IPS-18c (cell line): ENCODE data around the gene POU2F1.

ENCODE experiments used
- H3K4me3 ChIP-seq: 2 replicates; pipeline ENCODE4 v1.7.0; 2013; ENCODE audit warnings: low read depth, mild to moderate bottlenecking, low read length, moderate library complexity; ENCODE audit not compliant: insufficient read depth
- H3K9me3 ChIP-seq: one replicate; pipeline ENCODE4 v1.6.1; 2013; ENCODE audit warnings: mild to moderate bottlenecking, low read length, moderate library complexity; ENCODE audit not compliant: control insufficient read depth, insufficient read depth

The POU2F1 gene

DNA sequence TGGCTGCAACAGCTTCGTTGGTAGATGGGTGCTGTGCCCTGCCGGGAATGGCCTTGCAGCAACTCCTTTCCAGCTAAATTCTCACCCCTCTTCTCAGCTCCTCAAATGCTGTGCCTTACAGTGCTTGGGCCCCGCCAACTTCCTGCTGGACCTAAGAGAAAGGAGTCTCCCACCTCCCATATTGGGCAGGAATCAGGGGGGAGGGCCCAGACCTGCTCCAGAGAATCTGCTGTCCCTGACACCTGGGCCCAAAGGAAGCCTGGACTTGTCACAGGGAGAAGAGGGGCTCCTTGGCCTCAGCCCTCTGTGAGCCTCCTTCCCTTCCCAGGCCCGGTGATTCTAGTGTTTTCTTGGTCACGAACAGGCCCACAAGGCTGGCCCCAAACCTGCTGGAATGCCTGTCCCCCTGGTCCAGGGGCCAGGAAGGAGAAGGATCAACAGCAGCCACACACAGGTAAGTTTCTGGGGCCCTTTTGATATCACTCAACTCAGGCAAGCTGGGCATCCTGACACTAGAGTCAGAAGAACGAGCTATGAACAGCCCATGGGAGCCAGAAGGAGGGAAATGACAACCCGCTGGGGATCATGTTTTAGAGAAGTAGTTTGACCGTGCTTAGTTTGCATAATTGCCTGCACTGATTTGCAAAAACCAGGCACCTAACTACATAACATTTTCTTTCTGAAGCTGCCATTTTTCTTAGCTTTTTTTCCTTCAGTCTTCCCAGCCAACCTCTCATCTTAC is 211.4 kb downstream of the POU2F1 start:
- no peak overlapping the region; the same call in 1 of the 2 replicates for H3K4me3 ChIP-seq

DNA sequence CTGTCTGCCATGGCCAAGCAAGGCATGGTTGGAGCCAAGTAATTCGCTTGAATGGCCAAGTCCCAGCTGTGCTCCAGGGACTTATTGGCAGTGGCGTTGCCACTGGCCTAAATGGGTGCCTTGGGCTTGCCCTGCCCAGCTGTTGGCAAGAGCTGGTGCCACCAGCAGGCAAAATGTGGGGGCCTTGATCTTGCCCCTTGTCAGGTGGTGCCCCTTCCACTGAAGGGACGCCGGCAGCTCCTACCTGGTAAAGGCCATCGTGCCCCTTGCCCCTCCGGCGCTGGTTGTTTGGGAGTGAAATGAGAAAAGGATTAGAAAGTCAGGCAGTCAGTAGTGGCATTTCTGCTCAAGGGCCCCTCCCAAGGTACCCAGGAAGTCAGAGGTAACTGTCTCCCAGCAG is 212.1 kb downstream of the POU2F1 start:
- Histone ChIP-seq H3K9me3 (peaks cover 2% of the 10 kb centered on the region), H3K4me3 (no peak overlapping the region)

More for the DNA sequence above, 211.4 kb downstream of the POU2F1 start:
- H3K9me3 ChIP-seq, result peaks cover 2% of the 10 kb centered on the region

DNA sequence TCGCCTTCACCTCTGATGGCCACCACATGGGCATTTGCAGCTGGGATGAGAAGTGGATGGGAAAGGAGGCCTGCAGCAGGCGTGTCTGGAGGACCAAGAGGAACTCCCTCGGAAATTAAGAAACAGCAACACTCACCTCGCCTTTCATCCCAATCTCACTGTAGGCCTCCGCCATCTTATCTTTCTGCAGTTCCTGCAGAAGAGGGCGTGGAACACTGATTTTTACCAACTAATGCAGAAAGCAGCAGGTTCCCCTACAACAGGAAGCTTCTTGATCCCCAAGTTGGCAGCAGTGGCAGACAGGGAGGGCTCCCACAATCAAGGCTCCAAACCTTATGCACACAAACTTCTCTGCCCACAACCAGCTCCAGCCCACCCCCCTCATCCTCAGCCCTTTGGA is 213.2 kb downstream of the POU2F1 start:
- Histone ChIP-seq H3K9me3 (peaks cover 3% of the 10 kb centered on the region), H3K4me3 (no peak overlapping the region)

DNA sequence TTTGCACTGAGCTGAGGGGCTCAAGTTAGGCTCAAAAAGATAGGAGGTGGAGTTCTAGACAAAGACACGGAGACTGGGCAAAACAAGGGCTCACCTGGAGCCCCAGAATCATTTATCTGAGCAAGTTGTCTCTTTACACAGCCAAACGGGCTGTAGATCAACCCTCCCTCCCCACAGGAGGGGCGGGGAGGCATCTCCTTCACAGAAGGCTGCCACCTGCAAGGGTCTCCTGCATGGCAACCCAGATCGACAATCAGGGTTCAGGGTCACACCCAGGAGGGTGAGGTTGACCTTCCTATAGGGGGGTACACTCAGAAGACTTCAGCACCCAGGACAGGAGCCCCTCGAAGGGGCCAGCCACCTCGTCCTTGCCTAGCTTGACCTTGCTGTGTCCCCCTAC is 213.6 kb downstream of the POU2F1 start:
- Histone ChIP-seq H3K9me3 (peaks cover 5% of the 10 kb centered on the region), H3K4me3 (no peak overlapping the region)

DNA sequence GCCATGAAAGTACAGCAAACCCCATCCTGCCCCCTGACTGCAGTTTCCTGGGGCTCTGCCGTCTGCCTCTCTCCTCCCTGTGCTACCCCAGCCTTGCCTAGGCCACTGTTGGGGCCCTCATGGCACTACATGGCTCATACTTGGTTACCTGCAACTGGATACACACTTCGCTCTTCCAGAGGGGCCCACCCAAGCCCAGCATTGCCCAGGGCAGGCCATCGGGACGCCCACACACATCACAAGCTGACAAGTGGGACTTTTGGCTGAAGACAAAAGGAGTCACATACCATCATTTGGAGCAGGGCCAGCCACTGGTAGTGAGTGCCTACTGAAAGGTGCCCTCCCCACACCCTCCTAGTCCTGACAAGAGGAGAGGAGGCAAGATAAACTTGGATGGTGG is 214.8 kb downstream of the POU2F1 start:
- H3K4me3 ChIP-seq, result no peak overlapping the region
- peaks cover 5% of the 10 kb centered on the region for H3K9me3 ChIP-seq

DNA sequence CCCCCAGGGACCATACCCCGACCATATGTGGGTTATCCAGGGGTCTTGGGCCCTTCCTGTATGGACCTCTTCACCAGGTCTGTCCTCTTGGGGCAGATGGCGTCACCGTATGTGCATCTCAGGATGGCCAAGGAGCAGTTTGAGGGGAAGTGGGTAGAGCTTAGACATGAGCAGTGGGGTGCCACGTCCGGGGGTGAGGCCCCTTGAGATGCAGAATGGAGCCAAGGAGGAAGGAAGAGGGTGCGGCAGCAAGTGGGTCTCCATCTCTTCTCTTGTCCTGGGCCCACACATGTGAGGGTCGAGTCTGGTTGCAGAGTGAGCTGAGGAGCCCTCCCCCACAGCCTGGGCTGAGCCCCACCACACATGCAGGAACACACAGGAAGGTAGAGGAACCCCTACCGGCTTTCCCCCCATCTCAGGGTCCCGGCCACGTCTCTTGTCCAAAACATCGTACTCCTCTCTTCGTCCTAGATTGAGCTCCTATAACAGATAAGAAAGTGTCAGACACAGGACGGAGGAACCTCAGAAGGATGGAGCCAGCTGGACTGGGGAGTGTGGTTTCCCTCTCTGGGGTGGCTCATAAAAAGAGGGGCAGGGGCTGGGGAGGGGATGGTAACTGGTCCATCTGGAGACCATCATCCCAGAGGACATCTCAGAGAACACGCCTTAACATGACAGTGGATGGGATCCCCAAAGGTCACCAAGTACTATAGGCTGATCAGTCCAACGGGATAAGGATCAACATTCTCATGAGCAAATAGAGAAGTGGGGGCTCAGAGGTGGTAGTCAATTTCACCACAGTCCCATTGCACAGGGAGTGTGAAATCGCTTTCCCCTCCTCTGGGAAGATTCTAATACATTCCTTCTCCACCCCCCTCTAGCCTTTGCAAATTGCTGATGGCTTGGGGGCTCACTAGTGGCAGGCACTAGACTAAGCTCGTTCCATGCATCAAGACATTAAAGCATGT is 217.8 kb downstream of the POU2F1 start:
- peak overlapping the region; percentile 57; the same call in 1 of the 2 replicates for H3K4me3 ChIP-seq
- peaks cover 2% of the 10 kb centered on the region for H3K9me3 ChIP-seq

DNA sequence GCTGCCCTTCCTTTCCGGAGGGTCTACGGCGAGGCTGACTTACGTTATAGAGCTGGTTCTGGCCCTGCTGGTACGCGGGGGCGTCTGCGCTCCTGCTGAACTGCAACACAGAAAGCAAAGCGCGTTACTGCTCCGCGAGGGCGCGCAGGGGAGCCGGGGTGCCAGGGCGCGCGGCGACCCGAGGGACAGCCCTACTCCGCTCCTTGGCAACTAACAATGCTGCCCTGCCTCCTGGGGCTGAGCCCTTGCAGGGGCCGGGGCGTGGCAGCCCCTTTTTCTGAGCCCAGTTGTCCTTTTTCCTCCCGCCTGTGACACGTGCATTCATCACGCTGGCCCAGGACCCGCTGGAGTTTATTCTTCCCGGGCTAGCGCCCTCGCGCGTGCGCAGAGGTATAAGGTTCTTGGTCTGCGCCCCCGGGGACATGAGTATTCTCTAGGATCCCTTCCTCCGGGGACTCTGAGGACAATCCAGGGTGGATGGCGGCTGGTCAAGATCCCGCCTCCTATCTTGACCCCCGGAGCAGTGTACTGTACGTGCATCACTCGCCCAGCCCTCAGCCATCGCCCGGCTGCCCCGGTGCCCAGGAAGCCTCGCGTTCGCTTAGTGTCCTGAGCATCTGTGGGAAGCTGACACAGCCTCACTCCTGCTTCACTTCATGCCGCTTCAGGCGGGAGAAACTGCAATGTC is 218.8 kb downstream of the POU2F1 start:
- peaks cover 2% of the 10 kb centered on the region for H3K9me3 ChIP-seq
- peak overlapping the region; percentile 57 for H3K4me3 ChIP-seq

DNA sequence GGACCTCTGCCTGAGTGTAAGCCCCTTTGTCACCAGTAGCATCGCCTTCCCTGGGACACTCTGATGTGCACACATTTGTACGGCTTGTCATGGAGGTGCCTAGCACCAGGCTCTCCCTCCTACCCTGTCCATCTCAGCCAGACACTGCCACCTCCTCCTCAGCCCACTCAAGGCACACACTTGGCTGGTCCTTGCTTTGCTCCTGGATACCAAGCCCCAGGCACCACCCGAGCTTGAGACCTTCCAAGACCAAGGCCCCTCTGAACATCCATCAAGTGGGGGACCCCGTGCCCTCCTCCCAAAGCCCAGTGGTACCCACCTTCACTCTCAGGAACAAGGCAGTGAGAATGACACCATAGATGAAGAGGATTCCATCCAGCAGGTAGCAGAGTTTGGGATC is 219.7 kb downstream of the POU2F1 start:
- H3K9me3 ChIP-seq, result peaks cover 2% of the 10 kb centered on the region

DNA sequence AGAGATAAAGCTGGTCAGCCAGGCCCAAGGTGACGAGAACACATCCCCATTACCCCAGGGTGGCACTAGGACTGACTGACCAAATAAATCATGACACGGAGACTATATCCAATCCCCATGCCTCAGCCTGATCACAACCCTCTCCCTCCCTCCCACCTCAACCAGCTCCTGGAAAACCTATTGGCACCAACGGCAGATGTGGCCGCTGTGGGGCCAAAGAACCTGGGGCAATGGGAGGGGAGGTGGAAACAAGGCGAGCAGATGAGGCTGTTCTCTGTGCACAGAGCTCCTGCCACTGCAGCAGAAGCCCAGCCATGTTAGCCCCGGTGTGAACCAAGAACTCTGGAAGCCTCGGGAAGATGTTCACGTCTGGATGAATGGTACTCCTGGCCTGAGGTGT is 220.1 kb downstream of the POU2F1 start:
- H3K4me3 ChIP-seq, result no peak overlapping the region
- peaks cover 2% of the 10 kb centered on the region for H3K9me3 ChIP-seq

More for the DNA sequence above, 219.7 kb downstream of the POU2F1 start:
- H3K4me3 ChIP-seq, result no peak overlapping the region

DNA sequence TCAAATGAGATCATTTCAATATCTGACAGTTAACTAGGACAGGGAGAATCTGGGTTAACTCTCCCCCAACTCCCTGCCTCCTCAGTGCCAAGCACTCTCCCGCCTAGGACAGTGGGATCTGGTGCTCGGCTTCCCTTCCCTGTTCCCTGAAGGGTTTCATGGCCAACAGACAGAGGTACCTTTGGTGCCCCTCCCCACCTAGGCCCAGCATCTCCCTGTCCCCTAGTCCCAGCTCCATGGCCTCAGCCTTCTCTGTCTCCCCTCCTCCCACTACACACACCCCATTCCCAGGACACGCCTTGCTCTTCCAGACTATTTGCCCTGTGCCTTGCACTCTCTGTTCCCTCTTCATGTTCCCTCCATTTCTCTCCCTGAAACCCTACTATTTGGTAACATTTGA is 220.5 kb downstream of the POU2F1 start:
- H3K9me3 ChIP-seq, result peaks cover 2% of the 10 kb centered on the region

DNA sequence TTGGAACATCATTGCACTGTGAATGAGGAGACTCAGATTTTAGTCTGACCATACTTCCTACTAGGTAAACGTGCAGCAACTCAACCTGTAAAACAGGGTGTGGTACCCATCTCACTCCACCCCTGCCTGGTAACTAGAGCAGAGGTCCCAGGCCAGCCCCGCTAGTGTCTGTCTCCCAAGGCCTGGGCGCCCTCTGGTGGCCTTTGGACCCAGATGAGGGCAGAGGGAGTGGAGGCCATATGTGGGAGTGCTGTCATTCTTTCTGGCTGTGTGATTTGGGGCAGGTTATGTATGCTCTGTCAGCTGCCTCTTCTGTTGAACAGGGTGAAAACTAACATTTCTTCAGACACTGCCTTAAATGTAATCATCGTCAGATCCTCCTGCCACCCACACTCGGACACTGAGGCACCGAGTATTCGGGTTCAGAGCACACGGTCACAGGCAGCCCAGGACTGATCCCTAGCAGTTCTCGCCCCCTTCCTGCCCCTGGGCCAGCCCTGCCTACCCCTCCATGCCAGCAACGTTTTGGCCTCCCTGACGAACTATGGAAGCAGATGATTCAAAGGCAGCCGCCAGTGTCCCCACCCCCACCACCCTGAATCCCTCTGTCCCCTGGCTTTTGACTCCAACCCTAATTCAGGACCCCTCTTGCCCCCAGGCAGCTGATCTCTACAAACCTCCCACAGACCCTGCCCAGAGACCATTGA is 221.6 kb downstream of the POU2F1 start:
- Histone ChIP-seq H3K4me3 (no peak overlapping the region), H3K9me3 (peaks cover 5% of the 10 kb centered on the region)

More for the DNA sequence above, 220.5 kb downstream of the POU2F1 start:
- no peak overlapping the region for H3K4me3 ChIP-seq

DNA sequence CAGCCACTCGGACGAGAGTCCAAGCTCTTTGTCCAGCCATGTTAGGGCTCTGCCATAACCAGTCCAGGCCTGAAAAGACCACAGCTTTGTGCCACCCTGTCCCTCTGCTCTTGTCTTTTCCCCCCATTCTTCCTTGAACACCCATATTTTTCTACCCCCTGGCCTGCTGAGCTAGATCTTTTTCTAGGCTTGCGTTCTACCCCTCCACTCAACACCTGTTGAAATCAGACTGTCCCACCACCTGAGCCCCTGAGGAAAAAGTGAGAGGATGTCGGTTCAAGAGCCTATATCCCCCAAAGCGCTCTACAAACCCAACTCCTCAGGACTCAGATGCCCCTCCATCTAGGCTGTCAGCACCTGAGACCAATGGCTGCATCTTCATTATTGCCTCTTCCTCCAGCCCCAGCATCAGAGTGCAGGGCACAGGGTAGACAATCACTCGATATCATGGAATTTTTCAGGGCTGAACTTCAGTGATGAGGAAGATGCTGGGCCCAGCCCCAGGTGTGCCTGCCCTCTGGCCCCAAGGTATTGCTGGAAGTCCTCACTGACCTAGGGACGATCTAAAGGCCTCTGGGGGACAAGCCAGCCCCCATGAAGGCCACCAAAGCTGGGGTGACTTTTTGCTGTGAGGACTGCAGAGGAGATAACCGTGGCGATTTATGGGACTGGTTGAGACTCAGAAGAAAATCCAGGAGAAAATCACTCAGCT is 222.3 kb downstream of the POU2F1 start:
- no peak overlapping the region for H3K4me3 ChIP-seq
- peaks cover 5% of the 10 kb centered on the region for H3K9me3 ChIP-seq

DNA sequence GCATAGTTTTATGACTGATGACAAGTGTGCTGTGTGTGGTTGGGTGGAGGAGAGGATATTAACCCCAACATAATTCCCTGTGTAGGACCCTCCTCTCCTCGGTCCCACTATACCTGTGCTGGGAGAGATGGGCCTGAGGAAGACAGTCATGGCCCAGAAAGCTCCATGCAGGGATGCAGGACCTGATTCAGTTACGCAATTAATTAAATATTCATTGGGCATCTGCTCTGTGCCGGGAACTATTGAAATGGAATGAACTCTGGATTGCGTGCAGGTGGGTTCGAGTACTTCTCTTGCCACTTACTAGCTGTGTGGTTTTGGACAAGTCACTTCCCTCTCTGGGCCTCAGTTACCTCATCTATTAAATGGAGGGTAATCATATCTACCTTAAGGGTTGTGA is 223.1 kb downstream of the POU2F1 start:
- no peak overlapping the region for H3K4me3 ChIP-seq
- peaks cover 5% of the 10 kb centered on the region for H3K9me3 ChIP-seq

DNA sequence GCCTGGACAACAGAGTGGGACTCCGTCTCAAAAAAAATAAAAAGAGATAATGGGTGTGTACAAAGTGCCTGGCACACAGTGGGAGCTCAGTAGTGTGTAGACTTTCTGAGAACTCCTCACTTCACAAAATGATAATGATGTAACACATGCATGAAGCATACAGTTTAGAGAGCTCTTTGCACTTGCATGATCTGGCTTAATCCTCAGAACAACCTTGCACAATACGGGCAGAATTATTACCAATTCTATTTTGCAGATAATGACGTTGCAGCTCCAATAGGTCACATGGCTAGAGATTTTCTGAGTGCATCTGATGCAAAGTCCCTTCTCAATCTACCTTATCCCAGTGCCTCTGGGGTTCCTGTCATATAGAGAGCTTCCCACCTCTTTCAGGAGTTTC is 226.3 kb downstream of the POU2F1 start:
- Histone ChIP-seq H3K9me3 (peaks cover 2% of the 10 kb centered on the region), H3K4me3 (no peak overlapping the region)

DNA sequence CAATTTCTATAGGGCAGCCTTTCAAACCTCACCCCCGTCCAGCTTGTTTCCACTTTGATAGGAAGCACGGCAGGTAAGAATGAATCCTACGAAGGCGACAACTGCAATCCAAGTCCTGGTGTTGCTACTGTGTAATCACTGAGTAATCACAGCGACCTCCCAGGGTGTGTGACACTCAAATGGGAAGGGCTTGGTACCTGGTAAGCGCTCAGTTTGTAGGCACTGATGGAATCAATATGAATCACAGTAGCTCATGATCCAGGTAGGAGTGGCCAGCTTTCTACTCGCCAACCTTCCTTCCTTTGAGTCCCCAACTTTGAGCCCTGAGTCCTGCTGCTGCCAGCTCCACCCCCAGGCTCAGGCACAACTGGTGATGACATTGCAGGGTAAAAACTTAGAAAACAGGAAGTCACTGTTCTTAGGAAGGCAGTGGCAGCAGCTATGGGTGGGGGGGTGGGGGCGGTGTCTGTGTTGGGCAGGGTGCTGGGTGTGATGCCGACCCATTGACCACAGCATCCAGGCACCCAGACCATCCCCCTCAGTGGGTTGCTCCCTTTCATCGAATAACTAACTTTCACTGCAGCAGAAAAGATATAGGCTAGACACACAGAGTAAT is 226.9 kb downstream of the POU2F1 start:
- Histone ChIP-seq H3K4me3 (no peak overlapping the region), H3K9me3 (peaks cover 2% of the 10 kb centered on the region)

DNA sequence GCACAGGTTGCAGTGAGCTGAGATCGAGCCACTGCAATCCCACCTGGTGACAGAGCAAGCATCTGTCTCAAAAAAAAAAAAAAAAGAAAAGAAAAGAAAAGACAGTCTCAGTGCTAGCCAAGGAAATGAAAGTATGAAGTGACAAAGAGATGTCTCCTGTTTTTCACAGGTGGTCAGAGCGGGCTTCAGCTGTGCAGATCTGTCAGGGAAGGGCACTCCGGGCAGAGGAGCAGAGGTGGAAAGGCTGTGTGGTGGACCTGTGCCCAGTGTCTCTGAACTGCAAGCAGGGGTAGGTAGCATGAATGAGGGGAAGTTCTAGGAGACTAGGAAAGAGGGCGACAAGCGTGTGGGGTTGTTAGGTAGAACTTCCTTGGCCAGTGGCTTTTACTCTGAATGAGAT is 230.2 kb downstream of the POU2F1 start:
- Histone ChIP-seq H3K4me3 (no peak overlapping the region), H3K9me3 (peaks cover 2% of the 10 kb centered on the region)
